HL-60/S4 treated with retinoic acid at 250 ng/mL for 4 days and 3 days (cell line): Measurements from ENCODE around the gene SIK2.

Source experiments
- in situ Hi-C: fragments of 300-500 bp; cut with MboI; formaldehyde crosslinking; loops from 2 replicates; pipeline ENCODE4 v1.7.0; 2022; ENCODE audit warnings: low sequenced_read_pairs

The SIK2 gene

DNA sequence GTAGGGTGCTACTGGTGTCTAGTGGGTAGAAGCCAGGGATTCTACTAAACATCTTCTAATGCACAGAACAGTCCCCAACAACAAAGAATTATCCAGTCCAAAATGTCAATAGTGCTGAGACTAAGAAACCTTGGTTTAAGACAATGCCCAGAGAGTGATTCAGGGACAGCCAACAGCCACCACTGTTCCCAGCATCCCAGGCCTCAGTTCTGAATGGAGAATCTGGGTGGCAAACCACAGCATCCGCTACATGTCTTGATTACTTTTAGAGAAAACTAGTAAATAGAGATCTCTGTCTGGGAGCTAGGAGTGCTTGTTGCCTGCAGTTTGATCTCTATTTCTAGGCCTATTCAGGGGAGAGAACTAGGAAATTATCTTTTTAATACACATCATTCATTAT, 20.9 kb upstream of the SIK2 start:
- in situ Hi-C loops = loop anchor here (25.0 kb wide), 1 partner anchor 206 kb away; no protein-coding TSS in a partner anchor

DNA sequence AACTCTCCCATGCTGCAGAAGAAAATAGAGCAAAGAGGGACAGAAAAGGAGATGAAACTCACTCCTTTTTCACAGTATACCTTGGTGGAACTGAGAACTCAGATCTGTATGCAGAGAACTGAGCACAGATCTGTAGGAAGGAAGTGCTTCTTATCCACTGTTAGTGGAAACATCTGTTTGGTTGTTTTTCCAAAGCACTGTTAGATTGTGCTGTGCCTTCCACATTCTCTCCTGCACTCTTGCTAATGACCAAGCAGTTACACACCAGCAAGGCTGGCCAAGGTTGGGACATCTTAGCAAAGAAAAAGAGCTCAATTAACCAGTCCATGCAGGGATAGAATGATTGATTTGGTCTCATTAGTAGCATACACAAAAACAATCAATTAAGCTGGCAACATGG, 20.1 kb upstream of the SIK2 start:
- in situ Hi-C loops = loop anchor here (25.0 kb wide), 1 partner anchor 205 kb away; no protein-coding TSS in a partner anchor

DNA sequence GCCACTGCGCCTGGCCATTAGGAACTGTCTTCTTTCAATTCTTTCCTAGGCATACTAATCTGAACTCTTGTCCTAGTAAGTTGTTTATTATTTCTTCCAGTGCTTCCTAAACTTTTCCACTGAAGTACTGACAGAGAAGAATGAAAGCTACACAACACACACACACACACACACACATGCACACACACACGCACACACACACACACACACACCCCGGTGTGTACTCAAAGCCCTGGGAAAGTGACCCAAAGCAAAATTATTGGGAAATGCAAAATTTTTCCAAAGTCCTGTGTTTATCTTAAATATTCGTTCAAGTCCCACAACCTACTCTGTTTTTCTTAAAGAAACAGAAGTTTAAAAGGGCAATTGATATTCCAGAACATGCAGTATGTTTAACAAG, 19.4 kb upstream of the SIK2 start:
- in situ Hi-C loops = loop anchor here (25.0 kb wide), 1 partner anchor 204 kb away; no protein-coding TSS in a partner anchor

DNA sequence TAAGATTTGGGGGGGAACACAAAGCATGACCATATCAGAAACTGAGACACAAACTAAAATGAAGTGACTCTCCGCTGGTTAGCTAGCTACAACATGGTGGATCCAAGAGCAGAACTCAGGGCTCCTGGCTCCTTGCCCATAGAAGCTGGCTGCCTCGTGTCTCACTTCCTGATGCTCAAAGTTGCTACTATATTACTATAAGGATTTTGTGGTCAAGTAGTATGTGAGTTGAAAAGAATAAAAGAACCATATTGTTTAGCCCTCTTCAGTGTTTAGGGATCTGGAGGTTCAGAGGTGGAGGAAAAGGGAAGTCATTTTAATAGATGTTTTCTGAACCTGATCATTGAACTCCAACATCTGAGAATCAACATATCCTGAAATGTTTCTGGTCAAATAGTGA, 16.9 kb upstream of the SIK2 start:
- in situ Hi-C loops = loop anchor here (25.0 kb wide), 1 partner anchor 202 kb away; no protein-coding TSS in a partner anchor

DNA sequence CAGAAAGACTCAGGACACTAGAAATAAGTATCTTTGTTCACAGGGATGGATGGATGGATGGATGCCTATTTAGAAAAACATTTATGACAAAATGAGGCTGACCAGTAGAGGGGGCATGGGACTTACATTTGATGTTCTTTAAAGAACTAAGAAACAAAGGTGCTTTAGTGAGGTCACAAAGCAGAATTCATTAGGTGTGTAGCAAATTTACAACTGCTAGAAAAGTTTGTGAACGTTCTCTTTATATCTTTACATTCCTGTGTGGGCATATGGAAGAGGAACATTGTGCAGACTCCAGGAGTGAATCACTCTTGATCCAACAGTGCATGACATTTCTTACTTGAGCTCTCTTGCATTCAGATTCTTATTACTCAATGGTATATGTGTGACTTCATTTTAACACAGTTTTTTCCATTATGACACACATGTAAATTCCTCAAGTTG, 15.8 kb upstream of the SIK2 start:
- in situ Hi-C loops = loop anchor here (25.0 kb wide), 1 partner anchor 201 kb away; no protein-coding TSS in a partner anchor

DNA sequence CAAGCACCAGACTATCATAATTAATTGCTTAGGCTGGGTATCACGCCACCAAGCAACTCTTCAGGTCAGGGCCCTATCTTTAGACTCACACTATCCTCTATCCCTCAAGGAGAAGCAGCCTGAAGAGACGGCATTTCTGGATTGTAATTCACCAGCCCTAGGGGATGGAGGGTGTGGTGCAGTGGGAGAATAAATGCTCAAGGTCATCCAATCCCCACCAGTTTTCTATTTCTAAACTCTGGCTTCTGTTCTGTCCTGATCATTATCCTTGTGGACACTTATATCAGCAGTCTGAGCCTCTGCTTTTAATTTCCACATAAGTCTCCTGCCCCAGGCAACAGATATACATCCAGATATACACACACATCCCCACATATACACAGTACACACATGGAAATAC, 13.1 kb upstream of the SIK2 start:
- in situ Hi-C loops = loop anchor here (25.0 kb wide), 1 partner anchor 198 kb away; no protein-coding TSS in a partner anchor

DNA sequence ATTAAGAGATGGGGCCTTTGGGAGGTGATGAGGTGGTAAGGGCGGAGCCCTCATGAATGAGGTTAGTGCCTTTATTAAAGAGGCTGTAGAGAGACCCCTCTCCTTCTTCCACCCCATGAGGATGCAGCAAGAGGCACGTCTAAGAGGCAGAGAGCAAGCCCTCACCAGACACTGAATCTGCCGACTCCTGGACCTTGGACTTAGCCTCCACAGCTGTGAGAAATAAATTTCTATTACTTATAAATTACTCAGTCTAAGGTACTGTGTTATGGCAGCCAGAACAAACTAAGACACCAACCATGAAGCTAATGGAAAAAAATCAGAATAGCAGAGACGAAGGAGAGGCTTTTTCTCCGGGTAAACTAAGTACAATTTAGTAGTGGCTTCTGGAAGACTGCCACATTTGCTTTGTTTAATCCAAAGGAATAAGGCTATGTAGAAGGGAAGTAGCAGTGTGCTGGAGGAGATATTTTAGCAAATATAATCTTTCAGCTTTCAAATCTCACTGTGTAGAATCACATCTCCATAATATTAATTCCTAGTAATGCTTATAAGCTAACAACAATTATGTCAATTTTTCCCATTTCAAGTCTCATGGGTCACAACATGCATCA, 12.3 kb upstream of the SIK2 start:
- in situ Hi-C loops = loop anchor here (25.0 kb wide), 1 partner anchor 197 kb away; no protein-coding TSS in a partner anchor

DNA sequence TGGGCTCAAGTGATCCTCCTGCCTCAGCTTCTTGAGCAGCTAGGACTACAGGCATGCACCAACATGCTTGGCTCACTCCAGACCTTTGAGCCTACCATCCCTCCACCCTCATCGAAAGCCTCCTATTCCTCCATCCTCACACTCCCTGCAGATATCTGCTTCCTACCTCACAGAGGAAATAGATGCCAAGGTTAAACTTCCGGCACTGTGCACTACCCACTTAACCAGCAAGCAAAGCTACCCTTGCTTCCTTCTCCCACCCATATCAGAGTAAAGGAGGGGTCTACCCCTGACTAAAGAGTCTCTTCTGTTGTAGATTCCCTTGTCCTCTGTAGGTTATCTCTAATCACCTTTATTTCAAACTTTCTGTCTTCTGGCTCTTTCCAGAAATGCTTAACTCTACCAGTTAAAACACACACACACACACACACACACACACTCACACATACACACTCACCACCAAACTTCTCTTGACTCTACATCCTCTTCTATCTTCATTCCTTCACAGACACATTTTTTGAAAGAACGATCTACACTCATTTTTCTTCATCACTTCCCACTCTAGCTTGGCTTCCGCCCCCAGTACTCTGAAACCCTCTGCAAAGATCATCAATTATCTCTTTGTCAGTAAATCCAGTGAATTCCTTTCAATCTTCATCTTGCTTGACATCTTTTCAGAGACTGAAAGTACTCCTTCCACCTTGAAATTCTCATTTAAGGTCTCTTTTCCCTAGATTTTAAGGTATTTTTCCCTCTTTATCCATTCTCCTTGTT, 10.9 kb upstream of the SIK2 start:
- in situ Hi-C loops = loop anchor here (25.0 kb wide), 1 partner anchor 196 kb away; no protein-coding TSS in a partner anchor

DNA sequence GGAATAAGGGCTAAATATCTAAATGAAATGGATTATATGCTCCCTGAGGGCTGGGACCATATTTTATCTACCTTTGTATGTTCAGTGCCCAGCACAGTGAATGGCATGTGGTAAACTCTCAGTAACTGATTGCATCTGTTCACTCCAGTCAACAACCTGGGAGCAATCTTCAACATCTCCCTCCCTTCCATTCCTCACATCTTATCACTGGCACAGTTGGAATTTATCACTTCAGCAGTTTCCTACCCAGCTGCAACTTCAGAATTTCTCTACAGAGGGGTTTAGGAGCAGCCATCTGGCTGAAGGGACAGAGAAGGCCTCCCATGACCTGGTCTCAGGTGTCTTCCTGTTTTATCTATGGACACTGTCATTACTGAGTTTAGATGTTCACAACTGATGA, 9.8 kb upstream of the SIK2 start:
- in situ Hi-C loops = loop anchor here (25.0 kb wide), 1 partner anchor 195 kb away; no protein-coding TSS in a partner anchor

DNA sequence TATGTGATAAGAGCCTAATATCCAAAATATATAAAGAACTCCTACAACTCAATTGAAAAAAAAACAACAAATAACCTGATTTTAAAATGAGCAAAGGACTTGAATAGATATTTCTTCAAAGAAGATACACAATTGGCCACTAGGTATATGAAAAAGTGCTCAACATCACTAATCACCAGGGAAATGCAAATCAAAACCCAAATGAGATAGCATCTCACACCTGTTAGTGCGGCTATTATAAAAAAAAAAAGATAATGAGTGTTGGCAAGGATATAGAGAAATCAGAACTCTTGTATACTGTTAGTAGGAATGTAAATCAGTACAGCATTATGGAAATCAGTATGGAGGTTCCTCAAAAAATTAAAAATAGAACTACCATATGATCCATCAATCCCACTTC, 5.9 kb upstream of the SIK2 start:
- in situ Hi-C loops = loop anchor here (25.0 kb wide), 1 partner anchor 191 kb away; no protein-coding TSS in a partner anchor

DNA sequence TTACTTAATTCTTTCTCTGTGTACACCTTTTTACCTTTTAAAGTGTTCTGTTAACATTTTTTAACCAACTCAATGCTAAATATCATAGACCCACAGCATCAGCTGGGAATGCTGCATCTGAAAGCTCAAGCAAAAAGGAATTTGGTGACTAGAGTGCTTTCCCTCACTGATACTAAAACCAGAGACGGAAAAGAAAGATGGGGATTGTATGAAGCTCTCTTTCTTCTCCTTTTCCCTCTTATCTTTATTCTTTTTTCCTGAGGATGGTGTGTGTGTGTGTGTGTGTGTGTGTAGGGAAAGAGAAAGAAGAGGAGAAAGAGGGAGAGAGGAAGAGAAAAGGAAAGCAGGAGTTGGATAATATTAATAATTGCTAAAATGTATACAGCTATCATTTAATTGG, 4.1 kb upstream of the SIK2 start:
- in situ Hi-C loops = loop anchor here (25.0 kb wide), 1 partner anchor 189 kb away; no protein-coding TSS in a partner anchor

DNA sequence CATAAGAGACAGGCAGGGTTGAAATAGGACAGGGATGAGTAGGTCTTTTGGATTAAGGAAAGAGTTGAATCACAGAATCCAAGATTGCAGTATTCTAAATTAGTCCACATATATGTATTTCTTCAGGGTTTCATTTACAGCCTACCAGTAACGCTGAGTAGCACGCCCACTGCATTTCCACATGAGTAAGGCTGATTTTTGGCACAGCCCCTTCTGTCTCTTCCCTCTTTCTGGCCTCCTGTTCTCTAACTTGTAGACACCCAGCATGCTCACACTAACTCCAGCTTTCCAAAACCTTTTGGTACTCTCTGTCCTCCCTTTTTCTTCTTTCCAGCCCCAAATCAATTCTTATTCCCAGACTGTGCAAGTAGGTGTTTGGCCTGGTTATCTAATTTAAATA, 3.7 kb upstream of the SIK2 start:
- in situ Hi-C loops = loop anchor here (25.0 kb wide), 1 partner anchor 189 kb away; no protein-coding TSS in a partner anchor

DNA sequence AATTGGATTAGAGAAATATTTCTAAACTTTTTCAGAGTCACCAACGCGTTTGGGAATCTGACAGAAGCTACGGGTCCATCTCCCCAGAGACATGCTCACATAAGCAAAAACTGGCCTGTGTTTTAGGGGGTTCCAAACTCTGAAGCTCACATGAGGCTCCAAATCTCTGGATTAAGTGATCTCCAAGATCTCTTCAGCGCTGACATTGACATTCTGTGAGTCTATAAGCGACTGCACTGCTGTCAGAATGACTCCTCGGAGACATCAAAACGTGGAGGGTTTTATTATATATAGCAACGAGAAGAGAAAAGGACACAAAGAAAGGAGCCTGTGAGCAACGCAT, 642 bp upstream of the SIK2 start:
- in situ Hi-C loops = no loop called here

DNA sequence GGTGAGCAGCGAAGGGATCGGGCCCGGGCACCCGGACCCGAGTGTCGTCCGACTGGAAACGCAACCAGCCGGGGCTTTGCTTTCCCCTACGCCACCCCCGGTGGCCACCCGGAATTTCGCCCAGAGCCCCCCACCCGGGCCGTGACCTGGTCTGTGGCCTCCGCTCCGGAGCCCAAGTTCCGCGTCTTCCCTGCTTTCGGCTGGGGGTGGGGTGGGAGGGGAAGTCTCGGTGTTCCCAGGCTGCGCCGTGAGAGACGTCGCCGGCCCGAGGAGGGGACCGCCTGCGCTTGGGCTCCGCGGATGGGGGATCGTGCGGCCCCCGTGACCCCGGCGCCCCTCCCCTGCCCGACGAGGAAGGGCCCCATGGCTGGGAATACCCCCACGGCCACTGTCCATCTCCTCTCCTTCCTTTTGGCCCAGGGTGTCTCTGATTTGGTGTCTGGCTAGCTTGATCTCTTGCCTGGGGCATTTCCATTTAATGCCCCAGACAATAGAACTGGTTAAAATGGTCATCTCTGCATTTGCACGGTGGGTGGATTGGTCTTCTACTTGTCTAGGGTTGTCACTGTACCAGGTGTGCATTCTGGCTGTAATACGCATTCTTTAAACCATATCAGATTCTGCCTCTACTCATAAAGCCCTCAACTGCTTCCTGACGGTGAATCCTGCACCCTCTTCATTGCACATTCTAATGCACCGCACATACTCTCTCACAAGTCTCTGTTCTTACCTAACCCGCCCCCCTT, 789 bp downstream of the SIK2 start:
- in situ Hi-C loops = no loop called here

DNA sequence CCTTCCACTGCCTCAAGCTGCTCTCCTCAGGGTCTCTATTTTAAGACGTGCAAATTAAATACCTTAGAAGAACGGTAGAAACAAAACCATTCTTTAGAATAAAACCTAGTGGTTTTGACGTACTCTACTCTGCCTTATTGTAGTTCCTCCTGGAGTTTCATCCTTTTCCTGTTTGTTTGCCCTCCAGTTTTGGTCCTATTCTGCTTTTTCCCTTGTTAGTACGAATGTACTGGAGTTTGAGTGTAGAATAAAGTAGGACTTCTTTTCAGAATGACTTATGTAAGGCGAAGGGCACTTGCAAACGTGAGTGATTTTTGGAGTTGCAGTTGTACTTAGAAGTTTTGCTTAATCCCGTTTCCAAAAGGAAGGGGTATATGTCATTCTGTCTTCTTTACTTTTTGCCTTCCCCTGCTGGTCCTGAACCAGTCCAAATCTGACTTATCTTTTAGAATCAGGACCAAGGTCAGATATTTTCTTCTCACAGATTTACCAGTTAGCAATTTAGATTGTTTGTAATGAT, 1.4 kb downstream of the SIK2 start:
- in situ Hi-C loops = no loop called here

DNA sequence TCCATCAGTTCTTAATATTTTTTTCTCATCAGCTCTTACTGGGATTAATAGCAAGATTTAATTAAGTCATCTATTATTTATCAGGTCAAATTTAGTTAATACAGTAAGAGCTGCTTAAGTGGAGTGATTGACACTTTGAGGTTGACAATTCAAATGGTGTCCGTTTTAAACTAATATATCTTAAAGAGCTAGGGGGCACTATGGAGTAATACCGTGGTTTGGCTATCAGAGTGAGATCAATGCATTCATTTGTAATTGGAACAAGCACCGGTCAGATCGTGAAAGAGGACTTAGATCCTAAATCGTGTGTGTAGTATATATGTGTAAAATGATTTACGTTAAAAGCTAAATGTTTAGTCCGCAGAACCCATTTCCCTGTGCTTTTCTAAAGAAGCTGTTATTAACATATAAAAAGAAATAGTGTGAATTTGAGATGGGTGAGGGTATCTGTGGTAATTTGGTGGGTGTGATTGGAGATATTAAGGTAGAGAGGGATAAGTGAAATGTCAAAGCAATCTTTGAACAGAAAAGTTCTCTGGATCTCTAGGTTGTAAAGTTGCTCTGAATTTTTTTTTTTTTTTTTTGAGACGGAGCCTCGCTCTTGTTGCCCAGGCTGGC, 2.3 kb downstream of the SIK2 start:
- in situ Hi-C loops = no loop called here

DNA sequence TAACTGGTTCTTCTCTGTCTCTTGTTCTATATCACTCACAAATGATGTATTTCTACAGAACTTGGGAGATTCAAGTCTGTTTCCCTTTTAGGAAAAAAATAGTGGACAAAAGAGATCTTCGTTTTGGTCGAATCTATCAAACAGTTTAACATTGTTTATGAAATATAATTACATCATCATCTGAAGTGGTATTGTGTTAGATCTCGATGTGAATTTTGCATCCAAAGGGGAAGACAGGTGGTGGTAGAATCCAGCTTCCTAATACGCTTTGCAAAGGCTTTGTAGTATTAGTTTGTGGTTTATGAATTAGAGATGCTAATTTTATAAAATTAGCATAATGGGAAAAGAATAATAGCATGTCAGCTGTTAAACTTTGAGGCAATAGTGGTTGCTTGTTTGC, 3.4 kb downstream of the SIK2 start:
- in situ Hi-C loops = no loop called here

DNA sequence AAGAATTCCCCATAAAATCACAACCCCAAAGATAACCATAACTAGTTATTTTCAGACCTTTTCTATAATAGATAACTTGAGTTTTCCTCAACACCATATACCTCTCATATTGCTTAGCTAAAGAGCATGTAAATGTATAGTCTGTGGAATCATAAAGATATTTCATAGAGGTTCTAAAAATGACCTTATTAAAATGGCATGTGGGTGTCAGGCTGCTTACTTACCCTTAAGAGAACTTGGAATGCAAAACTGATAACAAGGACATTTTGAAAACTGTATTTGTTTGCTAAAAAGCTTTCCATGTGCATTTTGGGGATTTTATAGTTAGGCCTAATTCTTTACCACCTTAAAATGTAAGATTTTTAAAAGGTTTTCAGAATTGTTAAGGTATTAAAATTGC, 4.7 kb downstream of the SIK2 start:
- in situ Hi-C loops = no loop called here

DNA sequence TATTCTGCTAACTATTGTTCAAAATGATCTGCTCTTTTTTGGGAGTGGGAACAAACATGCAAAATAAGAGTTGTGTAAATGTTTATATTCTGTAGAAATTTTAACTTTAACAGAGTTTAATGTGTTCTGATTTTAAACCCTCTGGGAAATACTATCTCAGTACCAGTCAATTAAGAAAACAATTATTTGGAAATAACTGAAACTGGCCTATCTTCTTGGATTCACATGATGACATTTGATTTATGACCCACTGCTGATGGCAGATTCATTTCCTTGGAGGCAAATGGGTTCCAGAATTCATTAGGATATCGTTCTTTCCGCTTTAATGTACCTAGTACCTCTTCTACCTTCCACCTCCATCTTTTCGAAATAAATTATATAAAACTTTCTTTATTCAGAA, 5.5 kb downstream of the SIK2 start:
- in situ Hi-C loops = no loop called here

DNA sequence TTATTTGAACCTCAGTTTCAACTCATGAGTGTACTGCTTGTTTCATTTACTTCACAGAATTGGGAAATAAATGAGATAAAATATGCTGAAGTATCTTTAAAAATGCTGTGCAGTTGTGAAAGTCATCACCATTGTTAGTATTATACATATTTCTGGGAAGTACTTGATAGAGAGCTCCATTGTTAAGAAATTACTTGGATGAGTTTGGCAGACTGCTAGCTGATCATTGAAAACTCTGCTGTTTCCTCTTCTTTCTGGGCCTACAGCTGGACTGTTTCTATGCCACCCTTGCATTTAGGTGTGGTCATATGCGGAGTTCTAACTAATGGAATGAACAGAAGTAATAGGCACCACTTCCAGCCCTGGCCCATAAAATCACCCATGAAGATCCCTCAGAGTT, 10.0 kb downstream of the SIK2 start:
- in situ Hi-C loops = no loop called here

DNA sequence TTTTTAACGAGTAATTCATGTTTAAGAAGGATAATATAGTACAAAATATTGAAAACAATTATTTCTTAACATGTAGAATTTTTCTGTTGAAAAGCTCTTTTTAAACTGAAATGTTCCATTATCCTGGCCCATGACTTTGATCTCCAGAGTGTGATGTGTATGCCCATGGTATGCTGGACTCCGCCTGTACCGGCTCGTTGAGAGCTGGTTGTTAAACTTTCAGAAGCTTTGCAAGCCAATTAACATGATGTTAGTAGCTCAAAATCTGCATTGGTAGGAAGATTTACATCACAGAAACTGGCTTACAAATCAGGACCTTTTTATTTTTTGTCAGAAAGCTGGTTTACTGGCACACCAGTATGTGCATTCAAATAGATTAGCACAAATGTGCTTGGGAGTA, 15.0 kb downstream of the SIK2 start:
- in situ Hi-C loops = no loop called here
